ENCODE data around the gene DBH. TPM values are rescaled to one million over a fixed set of nuclear protein-coding genes. Genes with fewer than 3 reads are reported as not detected.

DBH gene
- total RNA-seq, 1 donor from 2014 or later, result not detected

GRCh38 chr9:133676450-133676849, 40.3 kb downstream of the DBH start:
- TF ChIP-seq EZH2 (IDR thresholded peaks at IDR 0.05; ENCODE audit: insufficient read depth, low read length) (no peak), CTCF (IDR thresholded peaks at IDR 0.05; ENCODE audit: insufficient read depth, low read depth, low read length) (no peak)
- Histone ChIP-seq H3K9ac (ENCODE audit: low read length) (no peak overlapping the region), H3K4me1 (ENCODE audit: insufficient read depth, low read length) (no peaks in the 10 kb centered on the region), H3K9me3 (ENCODE audit: insufficient read depth, low read depth, low read length) (no peaks in the 10 kb centered on the region), H3K27ac (ENCODE audit: low read depth, low read length) (no peak overlapping the region), H3K4me2 (ENCODE audit: low read length) (no peak overlapping the region), H3K36me3 (ENCODE audit: insufficient read depth, low read length) (no peaks in the 10 kb centered on the region), H4K20me1 (ENCODE audit: insufficient read depth, low read length) (no peaks in the 10 kb centered on the region), H3K4me3 (ENCODE audit: insufficient read depth, low read depth, low read length) (no peak overlapping the region), H3K27me3 (ENCODE audit: insufficient read depth, low read length) (peaks cover 3% of the 10 kb centered on the region), H2AFZ (ENCODE audit: low read depth, low read length) (no peak overlapping the region), H3K79me2 (ENCODE audit: insufficient read depth, low read length) (no peaks in the 10 kb centered on the region)
- peaks cover 6% of the 10 kb centered on the region for H3K9me3 Mint-ChIP-seq (ENCODE audit: unreplicated experiment)
- H3K4me3 Mint-ChIP-seq (ENCODE audit: unreplicated experiment), result no peak overlapping the region
- peaks cover 35% of the 10 kb centered on the region for H3K27me3 Mint-ChIP-seq (ENCODE audit: low read depth, unreplicated experiment)
- no peak for DNase-seq (ENCODE audit: low read depth)
- peaks cover 2% of the 10 kb centered on the region for H3K4me1 Mint-ChIP-seq (ENCODE audit: low read depth, unreplicated experiment)
- no peak for FAIRE-seq
- no peaks in the 10 kb centered on the region for H3K36me3 Mint-ChIP-seq (ENCODE audit: low read depth, unreplicated experiment)
- H3K27ac Mint-ChIP-seq (ENCODE audit: unreplicated experiment), result no peak overlapping the region

GRCh38 chr9:133677126-133678010, 41.2 kb downstream of the DBH start:
- Mint-ChIP-seq H3K36me3 (ENCODE audit: low read depth, unreplicated experiment) (no peaks in the 10 kb centered on the region), H3K27me3 (ENCODE audit: low read depth, unreplicated experiment) (peaks cover 35% of the 10 kb centered on the region), H3K4me1 (ENCODE audit: low read depth, unreplicated experiment) (peaks cover 2% of the 10 kb centered on the region), H3K27ac (ENCODE audit: unreplicated experiment) (peak overlapping the region; percentile 66), H3K9me3 (ENCODE audit: unreplicated experiment) (peaks cover 2% of the 10 kb centered on the region), H3K4me3 (ENCODE audit: unreplicated experiment) (no peak overlapping the region)
- DNase-seq (ENCODE audit: low read depth) (no peak), FAIRE-seq (no peak)
- no peak overlapping the region for H3K4me3 ChIP-seq (ENCODE audit: insufficient read depth, low read depth, low read length)
- no peaks in the 10 kb centered on the region for H3K36me3 ChIP-seq (ENCODE audit: insufficient read depth, low read length)
- TF ChIP-seq CTCF (IDR thresholded peaks at IDR 0.05; ENCODE audit: insufficient read depth, low read depth, low read length), result no peak
- TF ChIP-seq EZH2 (IDR thresholded peaks at IDR 0.05; ENCODE audit: insufficient read depth, low read length), result no peak
- H3K4me2 ChIP-seq (ENCODE audit: low read length), result no peak overlapping the region
- H3K9ac ChIP-seq (ENCODE audit: low read length), result no peak overlapping the region
- no peak overlapping the region for H2AFZ ChIP-seq (ENCODE audit: low read depth, low read length)
- H3K27me3 ChIP-seq (ENCODE audit: insufficient read depth, low read length), result peaks cover 3% of the 10 kb centered on the region
- no peaks in the 10 kb centered on the region for H4K20me1 ChIP-seq (ENCODE audit: insufficient read depth, low read length)
- H3K4me1 ChIP-seq (ENCODE audit: insufficient read depth, low read length), result no peaks in the 10 kb centered on the region
- no peaks in the 10 kb centered on the region for H3K9me3 ChIP-seq (ENCODE audit: insufficient read depth, low read depth, low read length)
- H3K27ac ChIP-seq (ENCODE audit: low read depth, low read length), result no peak overlapping the region
- no peaks in the 10 kb centered on the region for H3K79me2 ChIP-seq (ENCODE audit: insufficient read depth, low read length)

- Histone ChIP-seq H3K27ac (ENCODE audit: low read depth, low read length) (no peak overlapping the region), H3K9me3 (ENCODE audit: insufficient read depth, low read depth, low read length) (no peaks in the 10 kb centered on the region), H3K9ac (ENCODE audit: low read length) (no peak overlapping the region), H3K27me3 (ENCODE audit: insufficient read depth, low read length) (peaks cover 3% of the 10 kb centered on the region), H3K4me2 (ENCODE audit: low read length) (no peak overlapping the region), H3K36me3 (ENCODE audit: insufficient read depth, low read length) (no peaks in the 10 kb centered on the region), H4K20me1 (ENCODE audit: insufficient read depth, low read length) (no peaks in the 10 kb centered on the region), H3K4me1 (ENCODE audit: insufficient read depth, low read length) (peaks cover 9% of the 10 kb centered on the region), H2AFZ (ENCODE audit: low read depth, low read length) (no peak overlapping the region), H3K79me2 (ENCODE audit: insufficient read depth, low read length) (no peaks in the 10 kb centered on the region), H3K4me3 (ENCODE audit: insufficient read depth, low read depth, low read length) (no peak overlapping the region)
- H3K4me1 Mint-ChIP-seq (ENCODE audit: low read depth, unreplicated experiment), result peaks cover 2% of the 10 kb centered on the region
- no peak overlapping the region for H3K27ac Mint-ChIP-seq (ENCODE audit: unreplicated experiment)
- H3K27me3 Mint-ChIP-seq (ENCODE audit: low read depth, unreplicated experiment), result peaks cover 31% of the 10 kb centered on the region
- FAIRE-seq, result no peak
- H3K4me3 Mint-ChIP-seq (ENCODE audit: unreplicated experiment), result no peak overlapping the region
- no peak for TF ChIP-seq CTCF (IDR thresholded peaks at IDR 0.05; ENCODE audit: insufficient read depth, low read depth, low read length)
- no peak for TF ChIP-seq EZH2 (IDR thresholded peaks at IDR 0.05; ENCODE audit: insufficient read depth, low read length)
- H3K9me3 Mint-ChIP-seq (ENCODE audit: unreplicated experiment), result peaks cover 2% of the 10 kb centered on the region
- no peaks in the 10 kb centered on the region for H3K36me3 Mint-ChIP-seq (ENCODE audit: low read depth, unreplicated experiment)
- no peak for DNase-seq (ENCODE audit: low read depth)
These were observed 42.9 kb downstream of the DBH start for GRCh38 chr9:133679056-133679455.

Data from astrocyte (in vitro differentiated cells and primary cell).